ENCODE results near the gene SLC26A8. TPM values are rescaled to one million over a fixed set of nuclear protein-coding genes. Genes with fewer than 3 reads are reported as not detected.

SLC26A8 gene
- total RNA-seq, 4 donors from 2014 or later: under 0.01 to 0.17 TPM; not detected in 2

DNA sequence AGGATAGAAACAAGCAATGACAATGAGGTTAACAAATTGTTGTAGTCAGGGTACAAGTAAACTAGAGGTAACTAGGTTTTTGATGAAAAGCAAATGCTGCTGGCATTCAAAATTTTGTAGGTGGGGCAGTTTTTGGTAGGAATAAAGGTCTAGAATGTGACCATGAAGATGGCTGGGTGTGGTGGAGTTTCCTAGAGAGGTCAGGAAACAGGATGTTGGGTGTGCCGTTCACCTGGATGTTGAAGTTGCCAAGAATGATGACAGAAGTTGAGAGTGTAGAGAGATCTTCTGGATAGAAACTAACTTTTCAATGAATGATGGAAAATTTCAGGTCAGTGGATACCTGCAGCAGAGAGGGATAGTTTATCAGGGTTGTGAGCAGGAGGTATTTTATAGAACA lies 25.9 kb upstream of the SLC26A8 start:
- 74% methylated on average over 1 of the region's 1 CpG for WGBS
- no peak for DNase-seq (ENCODE audit: extremely low spot score)
- peaks cover 0 to 14% (median 0%) of the 10 kb centered on the region in 4 donors for H3K36me3 ChIP-seq
- H3K9me3 ChIP-seq: no peaks in the 10 kb centered on the region
- TF ChIP-seq POLR2A (IDR thresholded peaks at IDR 0.05; ENCODE audit: low read depth) (no peak), POLR2AphosphoS5 (IDR thresholded peaks at IDR 0.05) (no peak), EP300 (IDR thresholded peaks at IDR 0.05) (no peak)
- TF ChIP-seq, protein P1, sequence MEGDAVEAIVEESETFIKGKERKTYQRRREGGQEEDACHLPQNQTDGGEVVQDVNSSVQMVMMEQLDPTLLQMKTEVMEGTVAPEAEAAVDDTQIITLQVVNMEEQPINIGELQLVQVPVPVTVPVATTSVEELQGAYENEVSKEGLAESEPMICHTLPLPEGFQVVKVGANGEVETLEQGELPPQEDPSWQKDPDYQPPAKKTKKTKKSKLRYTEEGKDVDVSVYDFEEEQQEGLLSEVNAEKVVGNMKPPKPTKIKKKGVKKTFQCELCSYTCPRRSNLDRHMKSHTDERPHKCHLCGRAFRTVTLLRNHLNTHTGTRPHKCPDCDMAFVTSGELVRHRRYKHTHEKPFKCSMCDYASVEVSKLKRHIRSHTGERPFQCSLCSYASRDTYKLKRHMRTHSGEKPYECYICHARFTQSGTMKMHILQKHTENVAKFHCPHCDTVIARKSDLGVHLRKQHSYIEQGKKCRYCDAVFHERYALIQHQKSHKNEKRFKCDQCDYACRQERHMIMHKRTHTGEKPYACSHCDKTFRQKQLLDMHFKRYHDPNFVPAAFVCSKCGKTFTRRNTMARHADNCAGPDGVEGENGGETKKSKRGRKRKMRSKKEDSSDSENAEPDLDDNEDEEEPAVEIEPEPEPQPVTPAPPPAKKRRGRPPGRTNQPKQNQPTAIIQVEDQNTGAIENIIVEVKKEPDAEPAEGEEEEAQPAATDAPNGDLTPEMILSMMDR (IDR thresholded peaks at IDR 0.05): no peak
- H3K27ac ChIP-seq (replicated peaks in 1 of 4): no peak overlapping the region
- H3K4me1 ChIP-seq: peaks cover 44 to 89% (median 86%) of the 10 kb centered on the region in 4 donors
- intact Hi-C loops (cut with DNase I): no loop called here
- no peak overlapping the region for H3K4me3 ChIP-seq
- H3K27me3 ChIP-seq: no peaks in the 10 kb centered on the region

DNA sequence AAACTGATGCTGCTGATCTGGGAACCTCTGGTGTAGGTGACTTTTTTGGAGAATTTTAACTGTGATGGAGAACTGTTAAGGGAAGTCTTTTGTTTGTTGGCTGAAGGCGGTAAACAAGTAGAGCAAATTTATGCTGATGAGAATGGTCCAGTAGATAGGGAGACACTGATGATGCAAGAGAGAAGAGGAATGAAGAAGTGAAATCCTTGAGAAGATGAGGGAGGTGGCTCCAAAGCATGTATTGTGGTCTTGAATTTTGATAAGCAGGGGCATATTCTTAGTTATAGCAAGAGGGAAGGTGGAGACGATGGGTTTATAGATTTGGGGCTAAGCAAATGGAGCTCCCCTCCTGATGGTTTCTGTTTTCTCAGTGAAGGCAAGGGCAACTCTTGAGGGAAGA lies 25.1 kb upstream of the SLC26A8 start:
- H3K36me3 ChIP-seq: peaks cover 0 to 14% (median 0%) of the 10 kb centered on the region in 4 donors
- WGBS: 94% methylated on average over 2 of the region's 2 CpGs
- H3K4me1 ChIP-seq: peaks cover 38 to 89% (median 85%) of the 10 kb centered on the region in 4 donors
- no peaks in the 10 kb centered on the region for H3K9me3 ChIP-seq
- H3K27ac ChIP-seq (replicated peaks in 1 of 4): no peak overlapping the region
- TF ChIP-seq POLR2AphosphoS5 (IDR thresholded peaks at IDR 0.05) (no peak), POLR2A (IDR thresholded peaks at IDR 0.05; ENCODE audit: low read depth) (no peak), EP300 (IDR thresholded peaks at IDR 0.05) (no peak)
- TF ChIP-seq, protein P1 (IDR thresholded peaks at IDR 0.05): no peak
- no peaks in the 10 kb centered on the region for H3K27me3 ChIP-seq
- intact Hi-C loops (cut with DNase I): no loop called here
- H3K4me3 ChIP-seq: no peak overlapping the region
- DNase-seq (ENCODE audit: extremely low spot score): no peak

DNA sequence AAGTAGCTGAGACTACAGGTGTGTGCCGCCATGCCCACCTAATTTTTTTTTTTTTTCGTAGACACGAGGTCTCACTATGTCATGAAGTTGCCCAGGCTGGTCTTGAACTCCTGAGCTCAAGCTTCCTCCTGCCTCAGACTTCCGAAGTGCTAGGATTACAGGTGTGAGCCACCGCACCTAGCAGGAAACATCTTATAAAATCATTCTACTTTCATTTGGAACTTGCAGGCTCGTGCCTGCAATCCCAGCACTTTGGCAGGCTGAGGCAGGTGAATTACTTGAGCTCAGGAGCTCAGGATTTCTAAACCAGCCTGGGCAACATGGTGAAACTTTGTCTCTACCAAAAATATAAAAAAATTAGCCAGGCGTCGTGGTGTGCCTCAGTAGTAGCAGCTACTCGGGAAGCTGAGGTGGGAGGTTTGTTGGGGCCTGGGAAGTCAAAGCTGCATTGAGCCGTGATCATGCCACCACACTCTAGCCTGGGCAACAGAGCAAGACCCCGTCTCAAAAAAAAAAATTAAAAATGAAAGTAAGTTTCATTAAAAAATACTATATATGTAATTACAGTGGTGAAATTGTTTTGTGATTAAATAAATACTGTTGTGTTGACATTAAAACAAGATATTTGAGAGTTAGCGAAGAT lies 18.3 kb upstream of the SLC26A8 start:
- H3K9me3 ChIP-seq: no peaks in the 10 kb centered on the region

DNA sequence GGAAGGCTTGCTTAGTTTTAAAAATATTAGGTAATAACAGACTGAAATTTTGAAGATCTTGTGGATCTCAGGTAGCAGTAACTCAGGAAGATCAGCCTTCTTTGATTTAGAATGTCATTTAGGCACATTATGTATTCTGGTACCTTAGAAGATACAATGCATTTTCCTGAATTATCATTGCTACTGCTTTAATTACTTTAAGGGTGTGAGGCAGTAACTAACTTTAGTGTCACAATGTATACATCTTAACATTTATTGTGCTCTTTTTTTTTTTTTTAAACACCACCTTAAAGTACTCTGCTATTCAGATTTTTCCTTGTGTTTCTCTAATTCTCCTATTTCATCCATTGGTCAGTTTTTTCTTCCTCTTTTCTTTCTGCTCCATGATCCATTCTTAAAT lies 16.5 kb upstream of the SLC26A8 start:
- Histone ChIP-seq H3K36me3 (no peaks in the 10 kb centered on the region), H3K27me3 (no peaks in the 10 kb centered on the region), H3K4me1 (peaks cover 30 to 77% (median 69%) of the 10 kb centered on the region in 4 donors), H3K9me3 (no peaks in the 10 kb centered on the region), H3K4me3 (no peak overlapping the region), H3K27ac (replicated peaks in 1 of 4) (no peak overlapping the region)
- intact Hi-C loops (cut with DNase I): loop anchor here (5.0 kb wide), 1 partner anchor 36 kb away; no protein-coding TSS in a partner anchor
- TF ChIP-seq POLR2AphosphoS5 (IDR thresholded peaks at IDR 0.05) (no peak), EP300 (IDR thresholded peaks at IDR 0.05) (no peak), POLR2A (IDR thresholded peaks at IDR 0.05; ENCODE audit: low read depth) (no peak)
- TF ChIP-seq, protein P1 (IDR thresholded peaks at IDR 0.05): no peak
- no peak for DNase-seq (ENCODE audit: extremely low spot score)

More for the DNA sequence above, 18.3 kb upstream of the SLC26A8 start:
- Histone ChIP-seq H3K36me3 (no peaks in the 10 kb centered on the region), H3K27me3 (no peaks in the 10 kb centered on the region), H3K27ac (replicated peaks in 1 of 4) (no peak overlapping the region), H3K4me3 (no peak overlapping the region), H3K4me1 (peaks cover 20 to 75% (median 67%) of the 10 kb centered on the region in 4 donors)
- DNase-seq (ENCODE audit: extremely low spot score): no peak
- intact Hi-C loops (cut with DNase I): loop anchor here (5.0 kb wide), 1 partner anchor 35 kb away; no protein-coding TSS in a partner anchor
- 92% methylated on average over 12 of the region's 12 CpGs for WGBS
- TF ChIP-seq POLR2A (IDR thresholded peaks at IDR 0.05; ENCODE audit: low read depth): no peak
- TF ChIP-seq POLR2AphosphoS5 (IDR thresholded peaks at IDR 0.05): no peak
- TF ChIP-seq, protein P1 (IDR thresholded peaks at IDR 0.05): no peak
- no peak for TF ChIP-seq EP300 (IDR thresholded peaks at IDR 0.05)

Measured in esophagus muscularis mucosa (tissue), 4 donors.